ENCODE measurements around the gene NEURL4.

Gene NEURL4

DNA sequence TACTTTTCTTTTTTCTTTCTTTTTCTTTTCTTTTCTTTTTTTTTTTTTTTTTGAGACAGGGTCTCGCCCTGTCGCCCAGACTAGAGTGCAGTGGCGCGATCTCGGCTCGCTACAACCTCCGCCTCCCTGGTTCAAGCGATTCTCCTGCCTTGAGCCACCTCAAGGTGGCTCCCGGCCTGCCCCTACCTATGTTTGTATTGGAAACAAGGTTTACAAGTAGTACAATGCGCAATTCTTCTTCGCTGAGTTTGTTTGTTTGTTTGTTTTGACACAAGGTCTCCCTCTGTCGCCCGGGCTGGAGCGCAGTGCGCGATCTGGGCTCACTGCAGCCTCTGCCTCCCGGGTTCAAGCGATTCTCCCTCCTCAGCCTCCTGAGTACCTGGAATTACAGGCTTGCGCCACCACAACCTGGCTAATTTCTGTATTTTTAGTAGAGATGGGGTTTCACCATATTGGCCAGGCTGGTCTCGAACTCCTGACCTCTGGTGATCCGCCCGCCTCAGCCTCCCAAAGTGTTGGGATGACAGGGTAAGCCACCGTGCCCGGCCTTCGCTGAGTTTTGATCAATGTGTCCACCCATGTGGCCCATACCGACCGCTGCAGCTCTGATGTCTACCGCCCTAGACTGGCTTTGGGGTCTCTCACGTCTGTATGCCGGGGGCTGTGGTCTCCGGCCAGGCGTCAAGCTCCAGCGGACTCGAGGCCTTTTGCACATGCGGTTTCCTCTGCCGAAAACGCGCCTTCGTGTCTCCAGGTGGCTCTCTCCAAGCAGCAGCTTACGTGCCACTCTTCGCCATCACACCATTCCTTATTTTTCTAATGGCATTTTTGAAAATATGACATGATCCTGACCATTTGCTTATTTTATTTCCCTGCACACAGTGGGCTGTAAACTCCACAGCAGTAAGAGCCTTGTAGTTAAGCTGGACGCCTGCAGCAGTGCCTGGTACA is 33.6 kb downstream of the NEURL4 start:
- DNase-seq, result no peak

DNA sequence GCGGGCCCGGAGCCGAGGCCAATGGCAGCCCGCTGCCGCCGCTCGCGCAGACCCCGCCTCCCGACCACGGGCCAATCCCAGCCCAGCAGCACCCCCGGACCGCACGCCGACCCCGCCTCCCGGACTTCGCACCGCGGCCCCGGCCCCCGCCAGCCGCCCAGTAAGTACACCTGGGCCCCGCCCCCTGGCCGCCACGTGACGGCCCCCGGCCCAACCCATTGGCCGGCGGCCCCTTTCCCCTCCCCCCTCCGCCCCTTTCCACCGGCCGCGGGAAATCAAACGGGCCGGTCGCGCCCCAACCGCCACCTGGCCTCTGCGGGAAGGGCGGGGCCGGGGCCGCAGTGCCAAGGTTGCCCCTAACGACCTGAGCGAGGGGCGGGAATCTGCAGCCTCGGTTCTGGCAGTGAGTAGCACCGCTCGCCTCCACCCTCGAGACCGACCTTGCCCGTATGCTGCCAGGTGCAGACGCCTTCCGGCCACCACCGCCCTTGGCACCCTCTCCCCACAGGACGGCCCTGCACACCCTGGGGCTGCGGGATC is 34.5 kb downstream of the NEURL4 start, which contains the start of gene YBX2:
TSS of gene YBX2 (minus strand) at position 26 of the 540 bp plus-strand sequence. CDS start 139 bp downstream, outside the sequence.
- DNase-seq, result peak; percentile 92

DNA sequence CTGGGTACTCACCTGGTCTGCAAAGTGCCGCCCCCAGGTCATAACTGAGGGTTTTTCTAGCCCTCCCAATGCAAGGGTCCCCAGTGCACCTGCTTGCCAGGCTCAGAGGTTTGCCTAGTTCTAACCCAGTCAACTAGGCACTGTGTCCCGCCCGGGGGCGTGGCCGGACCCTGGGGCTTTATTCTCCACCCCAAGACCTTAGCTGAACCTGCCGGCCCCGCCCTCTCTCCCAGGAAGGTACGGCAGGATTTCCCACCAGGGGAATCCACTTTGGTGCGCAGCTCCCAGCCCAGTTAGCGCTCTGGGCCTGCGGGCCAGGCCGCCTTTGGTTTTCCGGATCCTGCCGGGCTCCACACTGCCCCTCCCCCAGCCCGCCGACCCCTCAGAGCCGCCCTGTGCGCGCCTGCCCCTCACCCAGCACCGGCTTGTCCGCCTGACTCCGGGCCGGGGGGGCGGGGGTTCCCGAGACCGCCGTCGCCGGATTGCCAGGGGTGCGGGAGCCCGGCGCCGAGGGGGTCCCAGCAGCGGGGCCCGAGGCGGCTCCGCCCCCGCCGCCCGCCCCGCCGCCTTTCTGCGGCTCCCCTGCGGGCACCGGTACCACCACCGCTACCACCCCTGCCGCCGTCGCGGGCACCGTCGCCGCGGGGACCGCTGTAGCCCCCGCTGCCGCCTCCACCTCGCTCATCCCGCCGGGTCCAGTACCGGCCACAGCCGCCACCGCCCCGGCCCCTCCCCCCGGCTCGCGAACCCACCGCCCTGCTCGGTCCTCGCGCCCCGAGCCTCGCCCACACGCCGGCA is 35.1 kb downstream of the NEURL4 start:
- DNase-seq, result no peak

DNA sequence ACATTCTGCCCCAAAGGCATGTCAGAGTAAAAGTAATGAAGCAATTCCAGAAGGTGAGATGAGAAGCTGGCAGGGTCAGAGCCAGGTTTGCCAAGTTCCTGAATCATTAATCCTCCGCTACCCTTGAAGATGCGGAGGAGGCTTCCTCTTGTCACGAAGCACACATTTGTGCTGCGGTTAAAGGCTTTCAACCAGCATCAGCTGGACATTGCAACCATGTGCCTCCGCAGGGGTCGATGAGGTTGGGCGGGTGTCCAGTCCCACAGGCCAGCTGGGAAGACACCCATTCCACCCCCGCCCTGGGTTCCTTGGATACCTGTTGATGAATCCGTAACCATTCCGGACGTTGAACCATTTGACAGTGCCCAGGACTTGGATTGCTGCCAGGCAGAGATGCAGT is 36.0 kb downstream of the NEURL4 start:
- DNase-seq, result no peak

DNA sequence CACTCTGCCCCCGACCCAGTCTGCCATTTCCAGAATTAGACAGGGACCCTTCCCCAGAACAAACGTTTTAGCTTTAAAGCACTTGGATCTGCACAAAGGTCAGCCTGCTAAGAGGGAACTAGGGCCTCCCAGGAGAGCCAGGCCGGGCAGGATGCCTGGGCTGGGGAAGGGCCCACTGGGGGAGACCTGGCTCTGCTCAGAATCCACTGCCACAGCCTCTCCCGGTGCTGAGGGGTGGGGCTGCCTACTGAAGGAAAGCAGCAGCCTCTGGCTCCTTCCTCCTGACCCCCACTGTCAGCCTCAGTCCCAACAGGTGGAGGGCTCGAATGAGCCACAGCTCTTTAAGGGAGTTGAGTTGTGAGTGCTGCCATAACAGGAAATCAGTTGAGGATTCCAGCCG is 36.4 kb downstream of the NEURL4 start:
- no peak for DNase-seq

DNA sequence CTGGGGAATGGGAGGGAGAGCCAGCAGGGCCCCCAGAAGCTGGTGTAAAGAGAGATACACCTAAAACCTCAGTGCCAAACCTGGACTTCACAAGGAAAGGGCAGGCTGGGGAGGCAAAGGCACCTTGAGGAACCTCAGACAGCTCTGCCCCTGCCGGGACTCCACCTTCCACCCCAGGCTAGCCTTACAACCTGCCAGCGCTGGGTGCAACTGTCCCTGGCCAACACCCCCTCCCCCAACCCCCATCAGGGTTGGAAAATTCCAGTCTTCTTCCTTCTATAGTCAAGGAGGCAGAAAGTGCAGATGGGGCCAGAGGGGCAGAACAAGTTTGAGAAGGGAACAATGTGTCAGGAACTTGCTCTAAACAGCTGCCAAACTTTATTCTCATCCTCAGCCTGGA is 36.9 kb downstream of the NEURL4 start:
- no peak for DNase-seq

DNA sequence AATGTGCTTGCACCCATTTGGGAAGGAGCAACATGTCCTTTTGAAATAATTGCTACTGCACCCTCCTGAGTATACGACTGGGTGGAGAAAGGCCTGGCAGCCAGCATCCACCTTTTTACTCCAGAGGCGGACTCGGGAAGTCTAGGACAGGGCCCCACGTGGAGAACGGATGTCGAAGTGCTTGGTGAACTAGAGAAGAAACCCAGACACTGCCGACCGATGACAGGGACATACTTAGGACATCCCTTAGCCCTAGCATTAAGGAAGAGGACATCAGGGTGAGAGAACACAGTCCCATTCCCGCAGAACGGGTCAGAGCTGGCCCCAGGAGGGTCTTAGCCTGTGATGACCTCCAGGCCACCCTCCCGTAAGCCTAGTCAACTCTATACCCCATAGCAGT is 38.5 kb downstream of the NEURL4 start:
- no peak for DNase-seq

DNA sequence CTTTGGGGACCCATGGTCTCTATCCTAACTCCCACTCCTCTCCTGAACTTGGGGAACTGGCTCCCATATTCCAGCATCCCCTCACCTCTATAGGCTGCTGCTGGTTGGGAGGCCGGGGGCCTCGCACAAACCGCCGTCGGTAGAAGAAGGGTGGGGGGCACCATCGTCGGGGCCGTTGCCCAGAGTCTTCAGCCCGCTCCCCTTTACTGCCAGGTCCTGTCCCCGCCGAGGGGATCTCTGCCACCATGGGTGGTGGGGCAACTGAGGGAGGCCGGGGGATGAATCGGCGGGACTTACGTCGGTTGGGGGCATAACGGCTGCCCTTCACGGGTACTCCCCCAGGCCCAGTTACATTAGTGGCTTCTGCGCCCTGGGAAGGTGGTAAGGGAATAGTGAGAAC is 39.0 kb downstream of the NEURL4 start:
- DNase-seq, result no peak

DNA sequence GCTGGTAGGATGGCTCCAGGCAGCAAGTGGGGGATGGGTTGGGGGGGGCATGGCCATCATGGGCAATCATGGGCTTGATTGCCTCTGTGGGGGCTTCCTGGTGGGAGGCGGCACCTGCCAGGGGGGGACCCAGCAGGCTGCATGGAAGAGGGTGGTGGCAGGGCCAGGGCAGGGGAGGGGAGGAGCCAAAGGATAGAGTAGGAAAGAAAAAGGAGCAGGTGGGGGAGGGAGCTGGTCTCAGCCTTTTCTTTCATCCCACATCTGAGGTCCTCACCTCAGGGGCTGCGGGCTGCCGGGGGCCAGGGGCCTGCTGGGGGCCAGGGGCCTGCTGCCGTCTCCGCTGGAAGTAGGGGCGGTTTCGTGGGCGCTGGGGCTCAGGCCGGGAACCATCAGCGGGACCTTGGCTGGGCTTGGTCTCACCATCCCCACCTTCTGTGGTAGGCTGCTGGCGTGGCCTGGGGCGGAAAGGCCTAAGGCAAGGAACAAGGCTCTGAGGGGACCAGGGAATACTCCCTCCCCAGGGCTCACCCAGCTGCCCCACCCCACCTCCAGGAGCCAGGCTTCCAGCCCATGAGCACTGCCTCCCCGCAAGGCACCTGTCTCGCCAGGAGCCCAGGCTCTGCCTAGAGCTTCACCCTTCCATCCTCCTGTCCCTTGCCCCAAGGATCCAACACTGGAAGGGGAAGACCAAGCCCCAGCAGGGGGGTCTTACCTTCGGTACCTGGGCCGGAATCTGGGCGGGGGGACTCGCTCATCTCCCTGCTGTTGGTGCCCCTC is 39.7 kb downstream of the NEURL4 start:
- DNase-seq, result no peak

DNA sequence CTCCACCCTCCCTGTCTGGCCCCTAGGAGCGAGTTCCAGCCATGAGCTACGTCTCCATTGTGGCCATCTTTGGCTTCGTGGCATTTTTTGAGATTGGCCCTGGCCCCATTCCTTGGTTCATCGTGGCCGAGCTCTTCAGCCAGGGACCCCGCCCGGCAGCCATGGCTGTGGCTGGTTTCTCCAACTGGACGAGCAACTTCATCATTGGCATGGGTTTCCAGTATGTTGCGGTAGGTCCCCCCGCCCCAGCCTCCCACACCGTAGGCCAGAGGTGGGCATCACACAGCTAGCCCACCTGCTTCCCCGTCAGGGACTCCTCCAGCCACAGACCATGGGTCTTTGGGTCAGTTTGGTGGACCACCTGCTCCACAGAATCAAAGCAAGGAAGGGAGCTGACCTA is 43.5 kb downstream of the NEURL4 start:
- DNase-seq, result no peak

DNA sequence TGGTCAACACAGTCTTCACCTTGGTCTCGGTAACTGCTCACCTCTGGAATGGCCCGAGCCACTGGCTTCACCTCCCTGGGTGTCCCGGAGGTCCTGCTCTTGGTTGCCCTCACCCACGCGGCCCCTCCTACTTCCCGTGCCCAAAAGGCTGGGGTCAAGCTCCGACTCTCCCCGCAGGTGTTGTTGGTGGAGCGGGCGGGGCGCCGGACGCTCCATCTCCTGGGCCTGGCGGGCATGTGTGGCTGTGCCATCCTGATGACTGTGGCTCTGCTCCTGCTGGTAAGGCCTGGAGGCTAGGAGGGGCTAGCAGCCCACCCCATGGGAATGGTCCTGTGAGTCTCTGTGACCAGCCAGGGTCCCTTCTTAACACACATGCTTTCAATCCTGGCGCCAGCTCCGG is 44.2 kb downstream of the NEURL4 start:
- no peak for DNase-seq

DNA sequence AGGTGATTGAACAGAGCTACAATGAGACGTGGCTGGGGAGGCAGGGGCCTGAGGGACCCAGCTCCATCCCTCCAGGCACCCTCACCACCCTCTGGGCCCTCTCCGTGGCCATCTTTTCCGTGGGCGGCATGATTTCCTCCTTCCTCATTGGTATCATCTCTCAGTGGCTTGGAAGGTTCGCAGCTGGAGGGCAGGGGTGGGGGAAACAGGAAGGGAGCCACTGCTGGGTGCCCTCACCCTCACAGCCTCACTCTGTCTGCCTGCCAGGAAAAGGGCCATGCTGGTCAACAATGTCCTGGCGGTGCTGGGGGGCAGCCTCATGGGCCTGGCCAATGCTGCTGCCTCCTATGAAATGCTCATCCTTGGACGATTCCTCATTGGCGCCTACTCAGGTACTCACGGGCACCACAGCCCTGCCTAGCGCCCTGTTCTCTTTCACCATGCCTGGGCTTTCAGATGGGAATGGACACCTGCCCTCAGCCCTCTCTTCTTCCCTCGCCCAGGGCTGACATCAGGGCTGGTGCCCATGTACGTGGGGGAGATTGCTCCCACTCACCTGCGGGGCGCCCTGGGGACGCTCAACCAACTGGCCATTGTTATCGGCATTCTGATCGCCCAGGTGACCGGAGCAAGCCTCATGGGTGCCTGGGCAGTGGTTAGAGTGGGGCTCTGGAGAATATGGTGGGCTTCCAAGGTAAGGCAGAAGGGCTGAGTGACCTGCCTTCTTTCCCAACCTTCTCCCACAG is 45.5 kb downstream of the NEURL4 start:
- DNase-seq, result no peak

DNA sequence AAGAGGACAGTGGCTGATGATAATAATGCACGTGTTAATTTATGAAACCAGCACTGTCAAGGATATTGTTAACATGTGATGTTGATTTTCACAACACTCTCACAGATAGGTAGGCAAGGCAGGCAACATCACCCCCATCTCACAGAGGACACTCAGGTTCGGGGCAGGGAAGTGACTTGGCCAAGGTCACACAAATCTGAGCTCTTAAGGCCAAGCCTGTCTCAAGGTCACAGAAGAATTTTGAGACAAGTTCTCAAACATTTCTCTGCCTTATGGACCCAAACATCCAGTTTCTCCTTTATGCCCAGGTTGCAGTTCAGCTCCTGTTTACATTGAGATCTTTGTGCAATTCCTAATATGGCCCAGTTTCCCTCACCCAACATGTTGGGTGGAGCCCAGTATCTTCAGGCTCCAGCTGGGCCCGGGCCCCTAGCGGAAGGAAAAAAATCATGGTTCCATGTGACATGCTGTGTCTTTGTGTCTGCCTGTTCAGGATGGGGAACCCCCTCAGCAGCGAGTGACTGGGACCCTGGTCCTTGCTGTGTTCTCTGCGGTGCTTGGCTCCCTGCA is 46.3 kb downstream of the NEURL4 start:
- DNase-seq, result no peak

DNA sequence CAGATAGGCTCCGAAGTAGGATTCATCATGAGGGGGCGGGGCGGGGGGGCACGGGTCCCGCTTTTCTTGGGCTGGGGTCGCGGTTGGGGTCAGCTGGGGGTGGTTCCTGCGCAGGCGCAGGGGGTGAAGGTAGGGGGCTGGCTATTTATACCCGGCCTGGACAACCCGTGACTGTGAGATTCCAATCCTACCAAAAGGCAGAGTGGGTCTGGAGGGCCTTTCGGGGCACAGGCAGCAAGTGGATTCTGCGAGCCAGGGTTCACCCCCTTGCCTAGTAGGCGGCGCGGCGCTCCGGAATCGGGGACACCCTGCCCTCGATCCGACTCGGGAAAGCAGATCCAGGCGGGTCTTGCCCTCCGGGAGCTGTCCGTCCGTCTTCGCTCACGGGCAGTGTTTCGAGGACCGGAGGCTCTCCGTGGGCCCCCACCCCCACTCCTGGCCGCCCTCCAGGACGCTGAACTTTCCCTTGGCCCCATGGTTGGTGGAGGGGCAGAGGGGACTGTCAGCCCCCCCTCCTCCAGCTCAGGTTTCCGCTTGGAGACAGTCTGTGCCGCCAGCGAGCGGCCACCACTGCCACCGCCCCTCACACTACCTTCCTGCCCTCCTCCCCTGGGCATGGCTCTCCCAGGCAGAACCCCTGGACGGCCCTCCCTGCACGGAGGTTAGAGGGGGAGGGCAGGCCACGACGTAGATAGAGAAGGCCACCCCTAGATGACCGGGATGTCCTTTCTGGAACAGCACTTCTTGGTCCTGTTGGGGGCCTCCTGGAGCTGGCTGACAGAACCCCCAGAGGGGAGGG is 47.0 kb downstream of the NEURL4 start:
- no peak for DNase-seq

DNA sequence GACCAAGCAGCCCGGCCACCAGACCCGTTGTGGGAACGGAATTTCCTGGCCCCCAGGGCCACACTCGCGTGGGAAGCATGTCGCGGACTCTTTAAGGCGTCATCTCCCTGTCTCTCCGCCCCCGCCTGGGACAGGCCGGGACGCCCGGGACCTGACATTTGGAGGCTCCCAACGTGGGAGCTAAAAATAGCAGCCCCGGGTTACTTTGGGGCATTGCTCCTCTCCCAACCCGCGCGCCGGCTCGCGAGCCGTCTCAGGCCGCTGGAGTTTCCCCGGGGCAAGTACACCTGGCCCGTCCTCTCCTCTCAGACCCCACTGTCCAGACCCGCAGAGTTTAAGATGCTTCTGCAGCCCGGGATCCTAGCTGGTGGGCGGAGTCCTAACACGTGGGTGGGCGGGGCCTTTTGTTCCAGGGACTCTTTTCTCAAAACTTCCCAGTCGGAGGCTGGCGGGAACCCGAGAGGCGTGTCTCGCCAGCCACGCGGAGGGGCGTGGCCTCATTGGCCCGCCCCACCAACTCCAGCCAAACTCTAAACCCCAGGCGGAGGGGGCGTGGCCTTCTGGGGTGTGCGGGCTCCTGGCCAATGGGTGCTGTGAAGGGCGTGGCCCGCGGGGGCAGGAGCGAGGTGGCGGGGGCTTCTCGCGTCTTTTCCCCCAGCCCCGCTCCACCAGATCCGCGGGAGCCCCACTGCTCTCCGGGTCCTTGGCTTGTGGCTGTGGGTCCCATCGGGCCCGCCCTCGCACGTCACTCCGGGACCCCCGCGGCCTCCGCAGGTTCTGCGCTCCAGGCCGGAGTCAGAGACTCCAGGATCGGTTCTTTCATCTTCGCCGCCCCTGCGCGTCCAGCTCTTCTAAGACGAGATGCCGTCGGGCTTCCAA is 47.8 kb downstream of the NEURL4 start, which contains the start of gene SLC2A4:
TSS of gene SLC2A4 (plus strand) at position 645 of the 879 bp plus-strand sequence. CDS start at position 862, 217 bp downstream.
- DNase-seq, result peak; percentile 89

DNA sequence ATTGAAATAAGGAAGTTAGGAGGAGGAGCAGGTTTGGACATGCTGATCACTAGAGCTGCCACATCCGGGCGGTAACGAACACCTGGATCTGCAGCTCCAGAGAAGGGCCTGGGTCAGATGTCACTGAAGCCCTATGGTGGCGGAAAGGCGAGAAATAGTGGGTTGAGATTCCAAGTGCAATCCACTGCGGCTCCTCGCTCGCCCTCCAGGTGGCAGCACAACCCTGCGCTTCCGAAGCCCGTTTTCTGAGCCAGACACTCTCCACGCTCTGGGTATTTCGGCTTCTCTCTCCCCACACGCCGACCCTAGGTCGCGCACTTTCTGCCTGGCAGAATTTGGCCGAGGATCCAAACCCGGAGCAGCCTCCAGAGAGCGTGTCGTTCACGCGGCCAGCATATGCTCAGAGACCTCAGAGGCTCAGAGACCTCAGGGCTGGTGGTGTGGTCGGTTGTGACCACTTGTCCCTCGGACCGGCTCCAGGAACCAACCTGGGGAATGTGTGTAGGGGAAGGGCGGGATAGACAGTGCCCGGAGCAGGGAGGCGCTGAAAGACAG is 48.5 kb downstream of the NEURL4 start:
- peak; percentile 34 for DNase-seq

DNA sequence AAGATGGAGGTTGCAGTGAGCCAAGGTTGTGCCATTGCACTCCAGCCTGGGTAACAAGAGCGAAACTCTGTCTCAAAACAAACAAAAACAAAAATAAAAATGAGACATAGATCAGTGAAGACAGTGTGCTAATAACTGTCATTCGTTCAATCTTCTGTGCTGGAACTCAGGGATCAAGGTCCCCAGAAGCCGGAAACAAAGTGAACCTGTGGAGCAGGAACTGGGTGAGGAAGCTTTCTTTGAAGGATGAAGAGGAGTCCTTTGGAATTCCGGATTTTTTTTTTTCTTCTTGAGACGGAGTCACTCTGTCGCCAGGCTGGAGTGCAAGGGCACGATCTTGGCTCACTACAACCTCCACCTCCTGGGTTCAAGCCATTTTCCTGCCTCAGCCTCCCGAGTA is 49.7 kb downstream of the NEURL4 start:
- DNase-seq, result no peak

DNA sequence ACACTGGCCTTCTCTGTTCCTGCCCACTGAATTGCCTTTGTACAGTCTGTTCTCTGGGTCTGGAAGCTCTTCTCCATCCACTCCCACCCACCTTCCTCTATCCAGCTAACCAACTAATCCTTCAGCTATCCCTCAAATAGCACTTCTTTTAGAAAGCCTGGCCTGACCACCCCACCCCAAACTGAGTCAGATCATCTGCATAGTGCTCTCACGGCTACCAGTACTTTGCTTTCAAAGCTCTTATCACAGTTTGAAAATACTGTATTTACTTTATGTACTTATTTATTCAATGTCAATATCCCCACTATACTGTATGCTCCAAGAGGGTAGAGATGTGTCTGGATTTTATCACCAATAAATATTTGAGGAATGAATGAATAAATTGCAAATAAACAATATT is 62.4 kb downstream of the NEURL4 start:
- DNase-seq, result no peak

Measured in NCI-H2227 treated with DMSO at 0.1 percent for 48 hours (cell line).